ENCODE measurements around the gene KCNG2. TPM values are rescaled to one million over a fixed set of nuclear protein-coding genes. Genes with fewer than 3 reads are reported as not detected.

KCNG2 gene
- total and polyA plus RNA-seq, 2 of the 13 experiments (the other 11 are each of a cell fraction or from before 2014, with no cell fraction given) = not detected

DNA sequence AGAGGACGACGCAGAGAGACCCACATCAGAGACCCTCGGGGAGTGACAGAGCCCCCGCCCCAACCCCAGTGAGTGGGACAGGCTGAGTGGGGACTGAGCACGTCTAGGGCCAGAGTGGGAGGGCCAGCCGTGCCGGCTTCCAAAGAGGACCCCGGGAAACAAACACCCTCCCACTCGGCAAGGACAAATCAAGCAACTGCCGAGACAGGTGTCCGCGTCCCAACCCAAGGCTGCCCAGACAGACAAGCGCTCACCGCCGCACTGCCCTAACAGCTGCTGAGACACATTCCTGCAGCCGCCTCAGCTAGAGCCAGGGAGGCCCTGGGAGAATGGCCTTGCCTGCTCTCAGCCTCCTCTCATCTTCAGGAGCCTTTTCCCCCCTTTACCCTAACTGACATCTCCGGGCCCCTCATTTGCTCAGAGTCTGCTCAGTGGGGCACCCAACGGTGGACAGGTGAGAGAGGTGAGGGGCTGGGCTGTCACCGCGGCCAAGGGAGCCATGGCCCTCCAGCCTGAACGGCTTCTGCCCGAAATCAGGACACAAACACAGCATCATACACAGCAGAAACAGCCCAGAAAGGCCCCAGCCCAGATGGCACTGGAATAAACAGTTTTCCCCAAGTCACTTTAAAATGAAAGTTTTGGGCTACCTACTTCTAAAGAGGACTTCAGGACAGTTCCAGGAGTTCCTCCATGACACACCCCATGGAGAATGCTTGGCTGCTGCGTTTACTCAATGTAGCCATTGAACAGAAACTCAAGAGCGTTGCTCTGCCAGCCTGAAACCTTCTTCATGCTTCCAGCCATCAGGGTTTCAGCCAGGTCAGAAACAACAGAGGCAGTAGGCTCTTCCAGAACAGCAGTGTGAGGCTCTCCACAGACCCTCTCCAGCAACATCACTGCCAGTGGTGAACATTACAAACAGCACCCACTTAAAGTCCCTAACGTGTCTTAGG is 130.1 kb downstream of the KCNG2 start:
- no TSS peak for BruUV-seq (replicated peaks)
- H3K36me3 ChIP-seq (replicated peaks in 1 of 2; ENCODE audit: control insufficient read depth in 1 of 2, insufficient read depth in 2 of 2, low read length in 2 of 2) = peaks cover 9 to 53% of the 10 kb centered on the region in 2 experiments
- peaks cover 61% of the 10 kb centered on the region for H4K20me1 ChIP-seq (ENCODE audit: insufficient read depth, low read length)
- H3K4me2 ChIP-seq (ENCODE audit: low read depth, low read length) = no peak overlapping the region
- H3K79me2 ChIP-seq (ENCODE audit: insufficient read depth, low read length) = peaks cover 75% of the 10 kb centered on the region
- H3K9ac ChIP-seq (ENCODE audit: insufficient read depth, low read depth, low read length) = no peak overlapping the region
- intact Hi-C loops (cut with micrococcal nuclease; ENCODE audit: unreplicated experiment) = no loop called here
- no peak overlapping the region for H3K4me3 ChIP-seq (replicated peaks in 1 of 3; ENCODE audit: insufficient read depth in 1 of 3, low read depth in 2 of 3, low read length in 3 of 3)
- H3K27me3 ChIP-seq (ENCODE audit: control insufficient read depth in 1 of 2, insufficient read depth in 2 of 2, low read length in 2 of 2) = no peaks in the 10 kb centered on the region
- no peaks in the 10 kb centered on the region for H3K4me1 ChIP-seq (ENCODE audit: insufficient read depth, low read length)
- CTCF ChIA-PET (ENCODE audit: low intra/inter-chr PET ratio, low total read pairs) = no interaction called here
- 94% methylated on average over 15 of the region's 25 CpGs for WGBS (ENCODE audit: low lambda C conversion rate)
- H2AFZ ChIP-seq (ENCODE audit: low read length) = no peak overlapping the region
- no peak overlapping the region for H3K27ac ChIP-seq (ENCODE audit: extremely low read length, insufficient read depth, low read length)
- no peak for ATAC-seq
- in situ Hi-C loops (cut with HindIII; ENCODE audit: extremely low pct_ligation_motif_present, low pct_unique_long_range_greater_than_20kb) = no loop called here
- DNase-seq (ENCODE audit: low spot score) = no peak
- TF ChIP-seq, protein P1, sequence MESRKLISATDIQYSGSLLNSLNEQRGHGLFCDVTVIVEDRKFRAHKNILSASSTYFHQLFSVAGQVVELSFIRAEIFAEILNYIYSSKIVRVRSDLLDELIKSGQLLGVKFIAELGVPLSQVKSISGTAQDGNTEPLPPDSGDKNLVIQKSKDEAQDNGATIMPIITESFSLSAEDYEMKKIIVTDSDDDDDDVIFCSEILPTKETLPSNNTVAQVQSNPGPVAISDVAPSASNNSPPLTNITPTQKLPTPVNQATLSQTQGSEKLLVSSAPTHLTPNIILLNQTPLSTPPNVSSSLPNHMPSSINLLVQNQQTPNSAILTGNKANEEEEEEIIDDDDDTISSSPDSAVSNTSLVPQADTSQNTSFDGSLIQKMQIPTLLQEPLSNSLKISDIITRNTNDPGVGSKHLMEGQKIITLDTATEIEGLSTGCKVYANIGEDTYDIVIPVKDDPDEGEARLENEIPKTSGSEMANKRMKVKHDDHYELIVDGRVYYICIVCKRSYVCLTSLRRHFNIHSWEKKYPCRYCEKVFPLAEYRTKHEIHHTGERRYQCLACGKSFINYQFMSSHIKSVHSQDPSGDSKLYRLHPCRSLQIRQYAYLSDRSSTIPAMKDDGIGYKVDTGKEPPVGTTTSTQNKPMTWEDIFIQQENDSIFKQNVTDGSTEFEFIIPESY (CRISPR knock-in tag; IDR thresholded peaks at IDR 0.05) = peak; percentile 7; the same call in 1 of the 2 replicates
- TF ChIP-seq, protein P2, sequence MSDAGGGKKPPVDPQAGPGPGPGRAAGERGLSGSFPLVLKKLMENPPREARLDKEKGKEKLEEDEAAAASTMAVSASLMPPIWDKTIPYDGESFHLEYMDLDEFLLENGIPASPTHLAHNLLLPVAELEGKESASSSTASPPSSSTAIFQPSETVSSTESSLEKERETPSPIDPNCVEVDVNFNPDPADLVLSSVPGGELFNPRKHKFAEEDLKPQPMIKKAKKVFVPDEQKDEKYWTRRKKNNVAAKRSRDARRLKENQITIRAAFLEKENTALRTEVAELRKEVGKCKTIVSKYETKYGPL (CRISPR knock-in tag; IDR thresholded peaks at IDR 0.05) = no peak
- TF ChIP-seq AGO2 (optimal IDR thresholded peaks at IDR 0.05; ENCODE audit: low read depth, low read length) = peak; percentile 38
- peaks cover 7% of the 10 kb centered on the region for H3K9me3 ChIP-seq (ENCODE audit: low read length)
- POLR2A ChIA-PET = no interaction called here
- no peak for FAIRE-seq

DNA sequence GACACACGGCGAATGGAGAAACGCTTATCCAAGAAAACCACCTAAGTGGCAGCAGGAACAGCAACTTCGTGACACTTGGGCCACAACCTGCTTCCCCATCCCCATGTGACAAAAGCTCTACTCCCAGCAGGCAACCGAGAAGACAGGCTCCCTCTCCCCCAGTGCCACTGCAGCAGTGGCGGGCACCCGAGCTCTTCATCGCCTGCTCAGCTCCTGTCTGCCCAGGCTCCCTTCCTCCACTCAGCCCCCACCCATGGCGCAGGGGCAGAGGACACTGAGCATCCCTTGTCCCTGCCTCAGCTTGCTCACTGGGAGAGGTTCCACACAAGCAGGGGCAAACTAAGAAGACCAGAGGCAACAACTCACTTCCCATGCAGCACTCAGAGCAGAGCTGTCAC is 130.8 kb downstream of the KCNG2 start:
- no TSS peak for BruUV-seq (replicated peaks)
- ChIA-PET POLR2A (no interaction called here), CTCF (ENCODE audit: low intra/inter-chr PET ratio, low total read pairs) (no interaction called here)
- Histone ChIP-seq H4K20me1 (ENCODE audit: insufficient read depth, low read length) (peaks cover 58% of the 10 kb centered on the region), H3K4me2 (ENCODE audit: low read depth, low read length) (no peak overlapping the region), H2AFZ (ENCODE audit: low read length) (no peak overlapping the region), H3K4me1 (ENCODE audit: insufficient read depth, low read length) (peaks cover 6% of the 10 kb centered on the region), H3K9me3 (ENCODE audit: low read length) (peaks cover 11% of the 10 kb centered on the region), H3K79me2 (ENCODE audit: insufficient read depth, low read length) (peaks cover 79% of the 10 kb centered on the region), H3K27ac (ENCODE audit: extremely low read length, insufficient read depth, low read length) (no peak overlapping the region), H3K4me3 (replicated peaks in 1 of 3; ENCODE audit: insufficient read depth in 1 of 3, low read depth in 2 of 3, low read length in 3 of 3) (no peak overlapping the region), H3K36me3 (replicated peaks in 1 of 2; ENCODE audit: control insufficient read depth in 1 of 2, insufficient read depth in 2 of 2, low read length in 2 of 2) (peaks cover 9 to 49% of the 10 kb centered on the region in 2 experiments), H3K9ac (ENCODE audit: insufficient read depth, low read depth, low read length) (no peak overlapping the region), H3K27me3 (ENCODE audit: control insufficient read depth in 1 of 2, insufficient read depth in 2 of 2, low read length in 2 of 2) (no peaks in the 10 kb centered on the region)
- WGBS (ENCODE audit: low lambda C conversion rate) = 100% methylated on average over 6 of the region's 9 CpGs
- DNase-seq (ENCODE audit: low spot score) = no peak
- intact Hi-C loops (cut with micrococcal nuclease; ENCODE audit: unreplicated experiment) = no loop called here
- in situ Hi-C loops (cut with HindIII; ENCODE audit: extremely low pct_ligation_motif_present, low pct_unique_long_range_greater_than_20kb) = no loop called here
- ATAC-seq = no peak
- no peak for FAIRE-seq
- TF ChIP-seq, protein P3, sequence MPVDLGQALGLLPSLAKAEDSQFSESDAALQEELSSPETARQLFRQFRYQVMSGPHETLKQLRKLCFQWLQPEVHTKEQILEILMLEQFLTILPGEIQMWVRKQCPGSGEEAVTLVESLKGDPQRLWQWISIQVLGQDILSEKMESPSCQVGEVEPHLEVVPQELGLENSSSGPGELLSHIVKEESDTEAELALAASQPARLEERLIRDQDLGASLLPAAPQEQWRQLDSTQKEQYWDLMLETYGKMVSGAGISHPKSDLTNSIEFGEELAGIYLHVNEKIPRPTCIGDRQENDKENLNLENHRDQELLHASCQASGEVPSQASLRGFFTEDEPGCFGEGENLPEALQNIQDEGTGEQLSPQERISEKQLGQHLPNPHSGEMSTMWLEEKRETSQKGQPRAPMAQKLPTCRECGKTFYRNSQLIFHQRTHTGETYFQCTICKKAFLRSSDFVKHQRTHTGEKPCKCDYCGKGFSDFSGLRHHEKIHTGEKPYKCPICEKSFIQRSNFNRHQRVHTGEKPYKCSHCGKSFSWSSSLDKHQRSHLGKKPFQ (CRISPR knock-in tag; IDR thresholded peaks at IDR 0.05; ENCODE audit: insufficient replicate concordance) = no peak
- TF ChIP-seq, protein P4, sequence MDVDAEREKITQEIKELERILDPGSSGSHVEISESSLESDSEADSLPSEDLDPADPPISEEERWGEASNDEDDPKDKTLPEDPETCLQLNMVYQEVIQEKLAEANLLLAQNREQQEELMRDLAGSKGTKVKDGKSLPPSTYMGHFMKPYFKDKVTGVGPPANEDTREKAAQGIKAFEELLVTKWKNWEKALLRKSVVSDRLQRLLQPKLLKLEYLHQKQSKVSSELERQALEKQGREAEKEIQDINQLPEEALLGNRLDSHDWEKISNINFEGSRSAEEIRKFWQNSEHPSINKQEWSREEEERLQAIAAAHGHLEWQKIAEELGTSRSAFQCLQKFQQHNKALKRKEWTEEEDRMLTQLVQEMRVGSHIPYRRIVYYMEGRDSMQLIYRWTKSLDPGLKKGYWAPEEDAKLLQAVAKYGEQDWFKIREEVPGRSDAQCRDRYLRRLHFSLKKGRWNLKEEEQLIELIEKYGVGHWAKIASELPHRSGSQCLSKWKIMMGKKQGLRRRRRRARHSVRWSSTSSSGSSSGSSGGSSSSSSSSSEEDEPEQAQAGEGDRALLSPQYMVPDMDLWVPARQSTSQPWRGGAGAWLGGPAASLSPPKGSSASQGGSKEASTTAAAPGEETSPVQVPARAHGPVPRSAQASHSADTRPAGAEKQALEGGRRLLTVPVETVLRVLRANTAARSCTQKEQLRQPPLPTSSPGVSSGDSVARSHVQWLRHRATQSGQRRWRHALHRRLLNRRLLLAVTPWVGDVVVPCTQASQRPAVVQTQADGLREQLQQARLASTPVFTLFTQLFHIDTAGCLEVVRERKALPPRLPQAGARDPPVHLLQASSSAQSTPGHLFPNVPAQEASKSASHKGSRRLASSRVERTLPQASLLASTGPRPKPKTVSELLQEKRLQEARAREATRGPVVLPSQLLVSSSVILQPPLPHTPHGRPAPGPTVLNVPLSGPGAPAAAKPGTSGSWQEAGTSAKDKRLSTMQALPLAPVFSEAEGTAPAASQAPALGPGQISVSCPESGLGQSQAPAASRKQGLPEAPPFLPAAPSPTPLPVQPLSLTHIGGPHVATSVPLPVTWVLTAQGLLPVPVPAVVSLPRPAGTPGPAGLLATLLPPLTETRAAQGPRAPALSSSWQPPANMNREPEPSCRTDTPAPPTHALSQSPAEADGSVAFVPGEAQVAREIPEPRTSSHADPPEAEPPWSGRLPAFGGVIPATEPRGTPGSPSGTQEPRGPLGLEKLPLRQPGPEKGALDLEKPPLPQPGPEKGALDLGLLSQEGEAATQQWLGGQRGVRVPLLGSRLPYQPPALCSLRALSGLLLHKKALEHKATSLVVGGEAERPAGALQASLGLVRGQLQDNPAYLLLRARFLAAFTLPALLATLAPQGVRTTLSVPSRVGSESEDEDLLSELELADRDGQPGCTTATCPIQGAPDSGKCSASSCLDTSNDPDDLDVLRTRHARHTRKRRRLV (CRISPR knock-in tag; IDR thresholded peaks at IDR 0.05) = no peak
- TF ChIP-seq KLF15 (CRISPR knock-in tag; IDR thresholded peaks at IDR 0.05; ENCODE audit: borderline replicate concordance) = no peak

All from HepG2 (cell line).